HepG2 (cell line): ENCODE measurements around the gene ANO9.

Experiments
- REL ChIP-seq: sonication (generic); formaldehyde crosslinking; conservative IDR thresholded peaks from 2 replicates; pipeline ENCODE4 v1.8.0; 2022; ENCODE audit warnings: mild to moderate bottlenecking, missing genetic modification reagents, moderate library complexity
- TBP ChIP-seq: sonication (generic); formaldehyde crosslinking; IDR thresholded peaks from 2 replicates; pipeline ENCODE4 v1.5.0; 2020; ENCODE audit warnings: missing genetic modification reagents
- ZNF850 ChIP-seq: sonication (generic); formaldehyde crosslinking; conservative IDR thresholded peaks from 2 replicates; pipeline ENCODE4 v1.9.0; 2021; ENCODE audit warnings: mild to moderate bottlenecking, missing genetic modification reagents
- TF ChIP-seq, protein P1 (sequence below): IDR thresholded peaks from 2 replicates; pipeline ENCODE4 v1.6.1; 2012; ENCODE audit warnings: inconsistent platforms
- TF ChIP-seq, protein P2 (sequence below): sonication (generic); formaldehyde crosslinking; IDR thresholded peaks from 2 replicates; pipeline ENCODE4 v1.8.0; 2022; ENCODE audit warnings: missing genetic modification reagents, low read depth, mild to moderate bottlenecking, borderline replicate concordance

DNA sequence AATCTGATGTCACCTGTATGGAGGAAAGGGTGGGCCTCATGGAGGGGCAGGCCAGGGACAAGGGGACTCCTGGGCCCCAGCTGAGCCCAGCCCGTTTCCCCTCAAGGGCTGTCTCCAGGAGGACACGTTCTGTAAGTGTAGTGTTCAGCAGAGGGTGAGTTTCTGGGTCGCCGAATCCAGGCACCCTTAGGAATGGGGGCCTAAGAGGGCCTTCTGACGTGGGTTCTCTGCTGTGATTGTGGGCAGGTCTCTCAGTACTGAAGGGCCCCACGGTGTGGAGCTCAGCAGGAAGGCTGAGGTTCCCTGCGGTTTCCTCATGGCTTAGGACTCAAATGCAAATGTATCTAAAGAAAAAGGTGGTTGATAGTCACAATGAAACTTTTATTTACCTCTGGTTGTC lies 14.7 kb upstream of the ANO9 start:
- no peak for TF ChIP-seq ZNF850 (CRISPR knock-in tag)
- TF ChIP-seq TBP (CRISPR knock-in tag): no peak
- TF ChIP-seq REL (CRISPR knock-in tag): no peak
- TF ChIP-seq, protein P1, sequence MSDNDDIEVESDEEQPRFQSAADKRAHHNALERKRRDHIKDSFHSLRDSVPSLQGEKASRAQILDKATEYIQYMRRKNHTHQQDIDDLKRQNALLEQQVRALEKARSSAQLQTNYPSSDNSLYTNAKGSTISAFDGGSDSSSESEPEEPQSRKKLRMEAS: no peak
- TF ChIP-seq, protein P2, sequence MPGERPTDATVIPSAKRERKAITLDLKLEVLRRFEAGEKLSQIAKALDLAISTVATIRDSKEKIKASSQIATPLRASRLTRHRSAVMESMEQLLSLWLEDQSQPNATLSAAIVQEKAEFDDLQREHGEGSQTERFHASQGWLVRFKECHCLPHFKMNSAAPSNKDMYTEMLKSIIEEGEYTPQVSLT (CRISPR knock-in tag): no peak
